ENCODE measurements around the gene BRICD5.

The BRICD5 gene

GRCh38 chr16:2180962-2181923, 29.4 kb downstream of the BRICD5 start:
- no peak for DNase-seq (ENCODE audit: low spot score)

- DNase-seq (ENCODE audit: low spot score): no peak
Measured at GRCh38 chr16:2180461-2180860, 30.2 kb downstream of the BRICD5 start.

GRCh38 chr16:2179576-2179975, 31.1 kb downstream of the BRICD5 start:
- DNase-seq (ENCODE audit: low spot score): no peak

- no peak for DNase-seq (ENCODE audit: low spot score)
Measured at GRCh38 chr16:2179107-2179501, 31.6 kb downstream of the BRICD5 start.

- no peak for DNase-seq (ENCODE audit: low spot score)
Measured at GRCh38 chr16:2178321-2179106, 32.1 kb downstream of the BRICD5 start.

- DNase-seq (ENCODE audit: low spot score): no peak
Measured at GRCh38 chr16:2177561-2177960, 33.1 kb downstream of the BRICD5 start.

- no peak for DNase-seq (ENCODE audit: low spot score)
Measured at GRCh38 chr16:2177101-2177500, 33.6 kb downstream of the BRICD5 start.

- DNase-seq (ENCODE audit: low spot score): no peak
Measured at GRCh38 chr16:2176047-2176446, 34.6 kb downstream of the BRICD5 start.

- no peak for DNase-seq (ENCODE audit: low spot score)
Measured at GRCh38 chr16:2175454-2175853, 35.2 kb downstream of the BRICD5 start.

GRCh38 chr16:2174396-2175131, 36.1 kb downstream of the BRICD5 start:
- no peak for DNase-seq (ENCODE audit: low spot score)

GRCh38 chr16:2173916-2174315, 36.7 kb downstream of the BRICD5 start:
- no peak for DNase-seq (ENCODE audit: low spot score)

- DNase-seq (ENCODE audit: low spot score): no peak
Measured at GRCh38 chr16:2173366-2173765, 37.3 kb downstream of the BRICD5 start.

GRCh38 chr16:2172688-2173335, 37.9 kb downstream of the BRICD5 start:
- no peak for DNase-seq (ENCODE audit: low spot score)

- DNase-seq (ENCODE audit: low spot score): no peak
Measured at GRCh38 chr16:2171601-2172178, 39.0 kb downstream of the BRICD5 start.

- DNase-seq (ENCODE audit: low spot score): no peak
Measured at GRCh38 chr16:2170587-2171435, 39.9 kb downstream of the BRICD5 start.

- DNase-seq (ENCODE audit: low spot score): no peak
Measured at GRCh38 chr16:2170080-2170479, 40.6 kb downstream of the BRICD5 start.

- no peak for DNase-seq (ENCODE audit: low spot score)
Measured at GRCh38 chr16:2167068-2167638, 43.5 kb downstream of the BRICD5 start.

GRCh38 chr16:2166263-2167067, 44.2 kb downstream of the BRICD5 start:
- no peak for DNase-seq (ENCODE audit: low spot score)

- DNase-seq (ENCODE audit: low spot score): no peak
Measured at GRCh38 chr16:2165861-2166260, 44.8 kb downstream of the BRICD5 start.
